Caco-2 (cell line): ENCODE results near the gene CAMKMT. TPM values are rescaled to one million over a fixed set of nuclear protein-coding genes. Genes with fewer than 3 reads are reported as not detected.

Experiments used
- BruUV-seq: library from RNA; stranded (reverse); fragments of 400-500 nt; replicated peaks from 2 replicates; lab custom pipeline; 2021; lab: Mats Ljungman, UMichigan
- CTCF ChIA-PET: fragments of 300-600 bp; sonication (Branson Sonifier 250); formaldehyde crosslinking; loops from one replicate; lab custom pipeline; 2022; ENCODE audit warnings: antibody characterized with exemption; lab: Charles Lee
- POLR2A ChIA-PET: fragments of 300-600 bp; sonication (Branson Sonifier 250); formaldehyde crosslinking; loops from one replicate; lab custom pipeline; 2022; ENCODE audit warnings: antibody characterized with exemption; lab: Charles Lee
- DNase-seq, 2 experiments: peaks; one replicate each; pipeline versions ENCODE4 v3.0.0 to v3.0.0-alpha.2; 2020 to 2022
- H3K27me3 ChIP-seq: replicated peaks from 2 replicates; pipeline ENCODE4 v1.6.0; 2011; ENCODE audit warnings: low read length; ENCODE audit not compliant: control insufficient read depth, insufficient read depth
- H3K36me3 ChIP-seq: 2 replicates; pipeline ENCODE4 v1.5.1; 2011; ENCODE audit warnings: low read length; ENCODE audit not compliant: control insufficient read depth, insufficient read depth
- H3K4me1 ChIP-seq: fragments of 250-450 bp; sonication (Bioruptor Pico); 2 replicates; pipeline ENCODE4 v1.5.1; 2020; ENCODE audit warnings: mild to moderate bottlenecking
- H3K4me3 ChIP-seq: 2 replicates; pipeline ENCODE4 v1.5.1; 2011; ENCODE audit warnings: low read depth, mild to moderate bottlenecking, control low read depth, low read length
- H3K9me3 ChIP-seq: fragments of 250-450 bp; sonication (Bioruptor Pico); 2 replicates; pipeline ENCODE4 v1.5.1; 2020; ENCODE audit warnings: mild to moderate bottlenecking, moderate library complexity
- H3K27ac Mint-ChIP-seq: one replicate; pipeline ENCODE4 v1.8.0; 2022; ENCODE audit warnings: mixed read lengths; ENCODE audit not compliant: unreplicated experiment
- H3K27me3 Mint-ChIP-seq: one replicate; pipeline ENCODE4 v1.8.0; 2022; ENCODE audit warnings: mixed read lengths; ENCODE audit not compliant: insufficient read depth, unreplicated experiment
- H3K36me3 Mint-ChIP-seq: one replicate; pipeline ENCODE4 v1.8.0; 2022; ENCODE audit warnings: mild to moderate bottlenecking, mixed read lengths; ENCODE audit not compliant: insufficient read depth, unreplicated experiment
- H3K4me1 Mint-ChIP-seq: one replicate; pipeline ENCODE4 v1.8.0; 2022; ENCODE audit warnings: low read depth, mixed read lengths; ENCODE audit not compliant: unreplicated experiment
- H3K4me3 Mint-ChIP-seq: one replicate; pipeline ENCODE4 v1.8.0; 2022; ENCODE audit warnings: mild to moderate bottlenecking, moderate library complexity, mixed read lengths; ENCODE audit not compliant: unreplicated experiment
- H3K9me3 Mint-ChIP-seq: one replicate; pipeline ENCODE4 v1.8.0; 2022; ENCODE audit warnings: mixed read lengths; ENCODE audit not compliant: unreplicated experiment
- CTCF ChIP-seq, 2 experiments: fragments of 200-600 bp in 1 of 2; IDR thresholded peaks; 1 replicate in 1 of 2; 2 replicates in 1 of 2; pipeline versions ENCODE4 v1.5.1 to v1.8.0; 2011 to 2022; ENCODE audit warnings: antibody characterized with exemption in 1 of 2, control low read depth in 1 of 2, inconsistent platforms in 1 of 2, low read depth in 1 of 2, low read length in 1 of 2, mild to moderate bottlenecking in 1 of 2, moderate library complexity in 1 of 2; ENCODE audit not compliant: insufficient read depth in 1 of 2, severe bottlenecking in 1 of 2, unreplicated experiment in 1 of 2
- intact Hi-C: fragments of 100-400 bp; cut with micrococcal nuclease; formaldehyde crosslinking; loops from one replicate; pipeline ENCODE4 v1.10.0; 2022; ENCODE audit not compliant: unreplicated experiment
- total RNA-seq: library from RNA; stranded (reverse); gene quantifications from 2 replicates; pipeline ENCODE4 v1.2.3, GENCODE V29; 2022

CAMKMT gene
- total RNA-seq, 1 experiment from 2014 or later = 25.2 TPM

GRCh38 chr2:44453259-44453658 is 91.5 kb downstream of the CAMKMT start:
- no peak for DNase-seq
- no peak for TF ChIP-seq CTCF (IDR thresholded peaks at IDR 0.05; ENCODE audit: insufficient read depth in 1 of 2, low read depth in 1 of 2, low read length in 1 of 2, severe bottlenecking in 1 of 2, unreplicated experiment in 1 of 2)
- BruUV-seq = no TSS peak
- Mint-ChIP-seq H3K27me3 (no peaks in the 10 kb centered on the region), H3K36me3 (no peaks in the 10 kb centered on the region), H3K4me3 (no peak overlapping the region), H3K9me3 (no peaks in the 10 kb centered on the region), H3K4me1 (peaks cover 14% of the 10 kb centered on the region), H3K27ac (no peak overlapping the region)
- Histone ChIP-seq H3K36me3 (no peaks in the 10 kb centered on the region), H3K9me3 (no peaks in the 10 kb centered on the region), H3K4me3 (no peak overlapping the region), H3K4me1 (peaks cover 20% of the 10 kb centered on the region), H3K27me3 (no peaks in the 10 kb centered on the region)
- CTCF ChIA-PET = no interaction called here
- intact Hi-C loops = no loop called here
- POLR2A ChIA-PET = no interaction called here

- POLR2A ChIA-PET = no interaction called here
Observed at GRCh38 chr2:44455877-44456276, 94.1 kb downstream of the CAMKMT start.

GRCh38 chr2:44456946-44457345 is 95.2 kb downstream of the CAMKMT start:
- H3K36me3 ChIP-seq = no peaks in the 10 kb centered on the region
- peaks cover 9% of the 10 kb centered on the region for H3K4me1 ChIP-seq
- Mint-ChIP-seq H3K36me3 (no peaks in the 10 kb centered on the region), H3K9me3 (no peaks in the 10 kb centered on the region), H3K27me3 (no peaks in the 10 kb centered on the region), H3K4me3 (no peak overlapping the region), H3K27ac (no peak overlapping the region), H3K4me1 (no peaks in the 10 kb centered on the region)
- no peak for DNase-seq
- TF ChIP-seq CTCF (IDR thresholded peaks at IDR 0.05; ENCODE audit: insufficient read depth in 1 of 2, low read depth in 1 of 2, low read length in 1 of 2, severe bottlenecking in 1 of 2, unreplicated experiment in 1 of 2) = no peak
- H3K4me3 ChIP-seq = no peak overlapping the region
- POLR2A ChIA-PET = no interaction called here
- intact Hi-C loops = no loop called here
- CTCF ChIA-PET = no interaction called here
- H3K9me3 ChIP-seq = no peaks in the 10 kb centered on the region
- no peaks in the 10 kb centered on the region for H3K27me3 ChIP-seq
- no TSS peak for BruUV-seq

More at GRCh38 chr2:44455877-44456276, 94.1 kb downstream of the CAMKMT start:
- no peak for TF ChIP-seq CTCF (IDR thresholded peaks at IDR 0.05; ENCODE audit: insufficient read depth in 1 of 2, low read depth in 1 of 2, low read length in 1 of 2, severe bottlenecking in 1 of 2, unreplicated experiment in 1 of 2)
- H3K4me3 Mint-ChIP-seq = no peak overlapping the region
- Histone ChIP-seq H3K36me3 (no peaks in the 10 kb centered on the region), H3K9me3 (no peaks in the 10 kb centered on the region), H3K4me1 (peaks cover 9% of the 10 kb centered on the region), H3K4me3 (no peak overlapping the region), H3K27me3 (no peaks in the 10 kb centered on the region)
- H3K9me3 Mint-ChIP-seq = no peaks in the 10 kb centered on the region
- CTCF ChIA-PET = interaction anchor here (0.6 kb wide), 1 partner anchor 962 kb away, joined by 4 read pairs; no protein-coding TSS in a partner anchor
- DNase-seq = no peak
- BruUV-seq = no TSS peak
- H3K36me3 Mint-ChIP-seq = no peaks in the 10 kb centered on the region
- H3K27me3 Mint-ChIP-seq = no peaks in the 10 kb centered on the region
- intact Hi-C loops = no loop called here
- no peaks in the 10 kb centered on the region for H3K4me1 Mint-ChIP-seq
- H3K27ac Mint-ChIP-seq = no peak overlapping the region
